Ovary (tissue), 9 donors: ENCODE data around the gene CHMP6. TPM values are rescaled to one million over a fixed set of nuclear protein-coding genes. Genes with fewer than 3 reads are reported as not detected.
A peak's percentile ranks its signal among the peaks of the same experiment; 100 is the strongest.

Source experiments
- DNase-seq, 5 donors: peaks; one replicate each; pipeline ENCODE4 v3.0.0-alpha.2; 2019 to 2020
- H3K27ac ChIP-seq, 2 donors: fragments of 200-600 bp; one replicate each; pipeline versions ENCODE4 v1.5.1 to v1.8.0; 2019 to 2022
- H3K27me3 ChIP-seq: fragments of 200-600 bp; one replicate; pipeline ENCODE4 v1.8.0; 2022
- H3K36me3 ChIP-seq: fragments of 200-600 bp; sonication (generic); one replicate; pipeline ENCODE4 v1.5.1; 2019
- H3K4me1 ChIP-seq: one replicate; pipeline ENCODE4 v1.8.1; 2013; ENCODE audit warnings: mild to moderate bottlenecking, moderate library complexity; ENCODE audit not compliant: insufficient read depth
- H3K4me3 ChIP-seq: fragments of 200-600 bp; sonication (generic); one replicate; pipeline ENCODE4 v1.5.1; 2017
- H3K9me3 ChIP-seq, 2 donors: fragments of 200-600 bp in 1 of 2; sonication (generic) in 1 of 2; one replicate each; pipeline versions ENCODE4 v1.5.1 to v1.8.1; 2013 to 2019; ENCODE audit warnings: mild to moderate bottlenecking in 1 of 2, moderate library complexity in 1 of 2
- CTCF ChIP-seq, 3 donors: fragments of 450-650 bp in 2 of 3; fragments of 200-600 bp in 1 of 3; IDR thresholded peaks; one replicate each; pipeline versions ENCODE4 v1.5.1 to v1.8.0; 2016 to 2022; ENCODE audit warnings: antibody characterized with exemption in 3 of 3, mild to moderate bottlenecking in 1 of 3
- EP300 ChIP-seq: sonication (generic); formaldehyde crosslinking; IDR thresholded peaks from one replicate; pipeline ENCODE4 v1.6.1; 2017; ENCODE audit warnings: antibody characterized with exemption
- POLR2A ChIP-seq: fragments of 450-650 bp; IDR thresholded peaks from one replicate; pipeline ENCODE4 v1.6.1; 2017; ENCODE audit warnings: antibody characterized with exemption, mild to moderate bottlenecking, moderate library complexity
- WGBS, 3 donors: extraction: QIAGEN DNeasy Blood & Tissue Kit in 1 of 3; methylation state at CpG; one replicate each; pipeline versions ENCODE4 v1.1.5 to v1.1.7; 2013 to 2017; 5-methylcytosine and 5-hydroxymethylcytosine counted together
- intact Hi-C, 4 donors: fragments of 100-400 bp; cut with DNase I; formaldehyde crosslinking; loops; one replicate each; pipeline versions ENCODE4 v1.11.0 to v1.15.1; 2022 to 2023
- polyA plus RNA-seq, 2 donors: library from polyadenylated mRNA; stranded (reverse); fragments of 200-250 nt in 1 of 2; fragments of 350-450 nt in 1 of 2; fragmentation: Illumina TruSeq in 1 of 2; extraction: RNeasy Lipid Tissue Mini Kit (QIAGEN cat#74804) in 1 of 2; gene quantifications; one replicate each; pipeline ENCODE4 v1.2.3, GENCODE V29; 2013 to 2014
- total RNA-seq, 7 donors: library from RNA; depleted of rRNA in 2 of 7; stranded (reverse); fragments of >200 nt in 2 of 7; fragmentation: NEBNext Ultra II Directional in 3 of 7; extraction: Animal tissue kit (Norgen Biotek cat#: 25700) in 3 of 7; gene quantifications; one replicate each; pipeline versions ENCODE4 v1.1.0 to v1.2.4, GENCODE V29; 2016 to 2023
- donor health status: DM: no; HTN: no; CAD: no; lungs with moderate emphysema.
- donor health status: DM: no; HTN: no; CAD: no.
- donor health status: Bipolar disorder and iron deficiency.
- donor health status: DM: yes; HTN: yes; CAD: no.
- donor health status: DM: no; HTN: no; CAD: no.
- donor health status: DM: yes; HTN: yes; CAD: no.

CHMP6 gene
- total and polyA plus RNA-seq, 9 donors = 18.5 to 29.7 (median 26.5) TPM

- TF ChIP-seq POLR2A (no peak), EP300 (no peak), CTCF (IDR thresholded peaks at IDR 0.05) (no peak)
- peak in 4 of 5 donors; percentile 17 to 41 (median 34) for DNase-seq
- peak overlapping the region in 1 of 2 donors; percentile 70 for H3K27ac ChIP-seq
- H3K4me1 ChIP-seq = peaks cover 22% of the 10 kb centered on the region
- intact Hi-C loops = no loop called here
- WGBS, 3 donors = 85 to 91% (median 91%) methylated on average over 31 of the region's 31 CpGs
- no peaks in the 10 kb centered on the region for H3K36me3 ChIP-seq
- H3K9me3 ChIP-seq = no peaks in the 10 kb centered on the region
- no peaks in the 10 kb centered on the region for H3K27me3 ChIP-seq
- no peak overlapping the region for H3K4me3 ChIP-seq
These were observed 30.7 kb upstream of the CHMP6 start for GRCh38 chr17:80960797-80961452.

GRCh38 chr17:80961541-80962330, 29.9 kb upstream of the CHMP6 start:
- peak in 3 of 5 donors; percentile 8 to 39 (median 30) for DNase-seq
- no peak for TF ChIP-seq EP300
- TF ChIP-seq POLR2A = no peak
- TF ChIP-seq CTCF (IDR thresholded peaks at IDR 0.05) = no peak
- H3K27me3 ChIP-seq = no peaks in the 10 kb centered on the region
- H3K9me3 ChIP-seq = no peaks in the 10 kb centered on the region
- 58 to 64% (median 60%) methylated on average over 21 of the region's 21 CpGs for WGBS, 3 donors
- no peak overlapping the region for H3K4me3 ChIP-seq
- H3K36me3 ChIP-seq = no peaks in the 10 kb centered on the region
- no peak overlapping the region for H3K27ac ChIP-seq
- H3K4me1 ChIP-seq = peaks cover 22% of the 10 kb centered on the region
- intact Hi-C loops = no loop called here

- H3K27me3 ChIP-seq = no peaks in the 10 kb centered on the region
- TF ChIP-seq CTCF (IDR thresholded peaks at IDR 0.05) (no peak), EP300 (no peak), POLR2A (no peak)
These were observed 29.0 kb upstream of the CHMP6 start for GRCh38 chr17:80962356-80963329.

More at GRCh38 chr17:80962356-80963329, 29.0 kb upstream of the CHMP6 start:
- 83 to 87% (median 86%) methylated on average over 41 of the region's 41 CpGs for whole genome bisulfite sequencing, 3 donors
- no peaks in the 10 kb centered on the region for H3K36me3 ChIP-seq
- H3K9me3 ChIP-seq = no peaks in the 10 kb centered on the region
- no peak overlapping the region for H3K27ac ChIP-seq
- intact Hi-C loops = no loop called here
- H3K4me3 ChIP-seq = no peak overlapping the region
- H3K4me1 ChIP-seq = peaks cover 22% of the 10 kb centered on the region
- peak in 3 of 5 donors; percentile 23 to 41 (median 25) for DNase-seq
